HEK293 (cell line): Measurements from ENCODE around the gene TAF1A.

Experiments used
- CTCF ChIA-PET: fragments of 350-600 bp; formaldehyde crosslinking; extraction: SDS; loops from one replicate; lab custom pipeline; 2021; ENCODE audit warnings: antibody characterized with exemption; lab: Yijun Ruan, JAX
- POLR2A ChIA-PET: fragments of 300-600 bp; formaldehyde crosslinking; extraction: SDS; loops from one replicate; lab custom pipeline; 2020; ENCODE audit warnings: antibody characterized with exemption, inconsistent platforms; lab: Yijun Ruan, JAX
- H3K27ac ChIP-seq: fragments of 200-500 bp; sonication (Bioruptor generic); 2 replicates; pipeline ENCODE4 v1.5.1; 2014; ENCODE audit warnings: low read depth, low read length, control low read depth, inconsistent platforms; ENCODE audit errors: extremely low read depth
- H3K36me3 ChIP-seq, 2 experiments: fragments of 200-500 bp in 1 of 2; sonication (Bioruptor generic) in 1 of 2; 1 replicate in 1 of 2; 2 replicates in 1 of 2; pipeline ENCODE4 v1.5.1; 2014 to 2017; ENCODE audit warnings: inconsistent platforms in 2 of 2, low read length in 2 of 2; ENCODE audit not compliant: control insufficient read depth in 2 of 2, insufficient read depth in 1 of 2
- H3K4me1 ChIP-seq: fragments of 200-500 bp; sonication (Bioruptor generic); 2 replicates; pipeline ENCODE4 v1.5.1; 2014; ENCODE audit warnings: mild to moderate bottlenecking, low read length, inconsistent platforms; ENCODE audit not compliant: control insufficient read depth, insufficient read depth
- H3K4me3 ChIP-seq: 2 replicates; pipeline ENCODE4 v1.5.1; 2011; ENCODE audit warnings: low read depth, mild to moderate bottlenecking, control low read depth, low read length, moderate library complexity
- H3K9me3 ChIP-seq: fragments of 200-500 bp; sonication (Bioruptor generic); 2 replicates; pipeline ENCODE4 v1.5.1; 2014; ENCODE audit warnings: low read depth, low read length, inconsistent platforms; ENCODE audit not compliant: control insufficient read depth, insufficient read depth
- ATF2 ChIP-seq: fragments of 450-650 bp; formaldehyde crosslinking; IDR thresholded peaks from 2 replicates; pipeline ENCODE4 v1.5.1; 2016; ENCODE audit warnings: missing biosample characterization, missing genetic modification characterization, low read depth
- GFI1B ChIP-seq: fragments of 450-650 bp; formaldehyde crosslinking; IDR thresholded peaks from 2 replicates; pipeline ENCODE4 v1.5.1; 2016; ENCODE audit warnings: missing biosample characterization, missing genetic modification characterization
- MYNN ChIP-seq: fragments of 450-650 bp; formaldehyde crosslinking; IDR thresholded peaks from 2 replicates; pipeline ENCODE4 v1.5.1; 2016; ENCODE audit warnings: missing biosample characterization, missing genetic modification characterization, borderline replicate concordance
- REPIN1 ChIP-seq: fragments of 450-650 bp; formaldehyde crosslinking; IDR thresholded peaks from 2 replicates; pipeline ENCODE4 v1.5.1; 2017; ENCODE audit warnings: missing biosample characterization, missing genetic modification characterization, low read depth
- ZFHX2 ChIP-seq: fragments of 450-650 bp; formaldehyde crosslinking; conservative IDR thresholded peaks from 2 replicates; pipeline ENCODE4 v1.5.1; 2016; ENCODE audit warnings: missing biosample characterization, missing genetic modification characterization
- ZNF16 ChIP-seq: fragments of 450-650 bp; formaldehyde crosslinking; IDR thresholded peaks from 2 replicates; pipeline ENCODE4 v1.5.1; 2016; ENCODE audit warnings: low read depth, missing biosample characterization, missing genetic modification characterization
- ZNF211 ChIP-seq: fragments of 450-650 bp; formaldehyde crosslinking; IDR thresholded peaks from 2 replicates; pipeline ENCODE4 v1.5.1; 2016; ENCODE audit warnings: low read depth, missing biosample characterization, missing genetic modification characterization
- ZNF223 ChIP-seq: fragments of 450-650 bp; formaldehyde crosslinking; IDR thresholded peaks from 2 replicates; pipeline ENCODE4 v1.5.1; 2016; ENCODE audit warnings: missing biosample characterization, missing genetic modification characterization
- ZNF274 ChIP-seq, 2 experiments: fragments of 200-500 bp in 1 of 2; fragments of 450-650 bp in 1 of 2; sonication (Bioruptor generic) in 1 of 2; formaldehyde crosslinking in 1 of 2; IDR thresholded peaks; 2 replicates each; pipeline versions ENCODE4 v1.5.1 to v1.6.1; 2014 to 2016; ENCODE audit warnings: borderline replicate concordance in 1 of 2, inconsistent platforms in 1 of 2, low read length in 1 of 2, missing biosample characterization in 1 of 2, missing genetic modification characterization in 1 of 2
- ZNF324 ChIP-seq: fragments of 450-650 bp; formaldehyde crosslinking; IDR thresholded peaks from 2 replicates; pipeline ENCODE4 v1.5.1; 2016; ENCODE audit warnings: missing biosample characterization, missing genetic modification characterization
- ZNF391 ChIP-seq: fragments of 450-650 bp; formaldehyde crosslinking; IDR thresholded peaks from 2 replicates; pipeline ENCODE4 v1.5.1; 2016; ENCODE audit warnings: low read depth, missing biosample characterization, missing genetic modification characterization, borderline replicate concordance
- ZNF433 ChIP-seq: fragments of 450-650 bp; formaldehyde crosslinking; IDR thresholded peaks from 2 replicates; pipeline ENCODE4 v1.5.1; 2016; ENCODE audit warnings: missing biosample characterization, missing genetic modification characterization, low read depth
- ZNF501 ChIP-seq: fragments of 450-650 bp; formaldehyde crosslinking; IDR thresholded peaks from 2 replicates; pipeline ENCODE4 v1.5.1; 2016; ENCODE audit warnings: missing biosample characterization, missing genetic modification characterization
- ZNF510 ChIP-seq: fragments of 450-650 bp; formaldehyde crosslinking; IDR thresholded peaks from 2 replicates; pipeline ENCODE4 v1.5.1; 2018; ENCODE audit warnings: mild to moderate bottlenecking, missing genetic modification characterization, missing biosample characterization; ENCODE audit not compliant: insufficient replicate concordance
- ZNF560 ChIP-seq: fragments of 450-650 bp; formaldehyde crosslinking; IDR thresholded peaks from 2 replicates; pipeline ENCODE4 v1.5.1; 2017; ENCODE audit warnings: missing biosample characterization, missing genetic modification characterization, borderline replicate concordance
- ZNF600 ChIP-seq: fragments of 450-650 bp; formaldehyde crosslinking; IDR thresholded peaks from 2 replicates; pipeline ENCODE4 v1.5.1; 2016; ENCODE audit warnings: missing biosample characterization, missing genetic modification characterization
- ZSCAN30 ChIP-seq: fragments of 450-650 bp; IDR thresholded peaks from 2 replicates; pipeline ENCODE4 v1.5.1; 2018; ENCODE audit warnings: missing biosample characterization, mild to moderate bottlenecking, missing genetic modification characterization, moderate library complexity
- ZXDB ChIP-seq: fragments of 450-650 bp; formaldehyde crosslinking; IDR thresholded peaks from 2 replicates; pipeline ENCODE4 v1.5.1; 2016; ENCODE audit warnings: missing biosample characterization, missing genetic modification characterization
- TF ChIP-seq, protein P1 (sequence below): fragments of 450-650 bp; formaldehyde crosslinking; IDR thresholded peaks from 2 replicates; pipeline ENCODE4 v1.5.1; 2016; ENCODE audit warnings: missing biosample characterization, missing genetic modification characterization
- TF ChIP-seq, protein P2 (sequence below): fragments of 450-650 bp; formaldehyde crosslinking; IDR thresholded peaks from 2 replicates; pipeline ENCODE4 v1.5.1; 2017; ENCODE audit warnings: missing biosample characterization, missing genetic modification characterization

The TAF1A gene

DNA sequence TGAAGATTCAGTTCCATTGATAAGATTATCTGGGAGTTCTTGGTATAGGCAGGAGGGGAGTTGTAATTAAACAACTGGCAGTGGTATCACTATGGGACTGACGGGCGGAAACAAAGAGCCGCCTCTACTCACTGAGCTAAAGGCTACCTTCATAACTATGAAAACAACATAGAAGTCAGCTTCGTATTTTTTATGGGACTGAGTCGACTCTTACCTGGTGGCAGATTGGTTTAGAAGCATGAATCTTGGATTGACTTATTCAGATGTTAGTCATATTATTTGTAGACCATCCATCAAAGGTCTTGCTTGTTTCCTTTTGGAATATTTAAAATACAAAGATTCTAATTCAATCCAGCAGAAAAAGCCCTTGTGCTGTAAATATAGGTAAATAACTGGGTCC is 35.6 kb downstream of the TAF1A start:
- no peaks in the 10 kb centered on the region for H3K9me3 ChIP-seq
- ChIA-PET POLR2A (no interaction called here), CTCF (interaction anchor here (0.7 kb wide), 1 partner anchor 66 kb away, joined by 5 read pairs; no protein-coding TSS in a partner anchor)
- H3K4me3 ChIP-seq, result no peak overlapping the region
- H3K27ac ChIP-seq, result no peak overlapping the region
- H3K36me3 ChIP-seq, result peaks cover 0 to 21% of the 10 kb centered on the region in 2 experiments
- no peaks in the 10 kb centered on the region for H3K4me1 ChIP-seq
- TF ChIP-seq, protein P1, sequence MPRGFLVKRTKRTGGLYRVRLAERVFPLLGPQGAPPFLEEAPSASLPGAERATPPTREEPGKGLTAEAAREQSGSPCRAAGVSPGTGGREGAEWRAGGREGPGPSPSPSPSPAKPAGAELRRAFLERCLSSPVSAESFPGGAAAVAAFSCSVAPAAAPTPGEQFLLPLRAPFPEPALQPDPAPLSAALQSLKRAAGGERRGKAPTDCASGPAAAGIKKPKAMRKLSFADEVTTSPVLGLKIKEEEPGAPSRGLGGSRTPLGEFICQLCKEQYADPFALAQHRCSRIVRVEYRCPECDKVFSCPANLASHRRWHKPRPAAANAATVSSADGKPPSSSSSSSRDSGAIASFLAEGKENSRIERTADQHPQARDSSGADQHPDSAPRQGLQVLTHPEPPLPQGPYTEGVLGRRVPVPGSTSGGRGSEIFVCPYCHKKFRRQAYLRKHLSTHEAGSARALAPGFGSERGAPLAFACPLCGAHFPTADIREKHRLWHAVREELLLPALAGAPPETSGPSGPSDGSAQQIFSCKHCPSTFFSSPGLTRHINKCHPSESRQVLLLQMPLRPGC (tag by site-specific recombination), result no peak
- no peak for TF ChIP-seq ZNF560 (tag by site-specific recombination)
- no peak for TF ChIP-seq ZFHX2 (tag by site-specific recombination)
- TF ChIP-seq ZSCAN30 (tag by site-specific recombination), result no peak
- TF ChIP-seq ZNF211 (tag by site-specific recombination), result no peak
- TF ChIP-seq ZNF324 (tag by site-specific recombination), result no peak
- no peak for TF ChIP-seq ATF2 (tag by site-specific recombination)
- TF ChIP-seq MYNN (tag by site-specific recombination), result no peak
- no peak for TF ChIP-seq ZNF223 (tag by site-specific recombination)
- TF ChIP-seq, protein P2, sequence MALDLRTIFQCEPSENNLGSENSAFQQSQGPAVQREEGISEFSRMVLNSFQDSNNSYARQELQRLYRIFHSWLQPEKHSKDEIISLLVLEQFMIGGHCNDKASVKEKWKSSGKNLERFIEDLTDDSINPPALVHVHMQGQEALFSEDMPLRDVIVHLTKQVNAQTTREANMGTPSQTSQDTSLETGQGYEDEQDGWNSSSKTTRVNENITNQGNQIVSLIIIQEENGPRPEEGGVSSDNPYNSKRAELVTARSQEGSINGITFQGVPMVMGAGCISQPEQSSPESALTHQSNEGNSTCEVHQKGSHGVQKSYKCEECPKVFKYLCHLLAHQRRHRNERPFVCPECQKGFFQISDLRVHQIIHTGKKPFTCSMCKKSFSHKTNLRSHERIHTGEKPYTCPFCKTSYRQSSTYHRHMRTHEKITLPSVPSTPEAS, result no peak

GRCh38 chr1:222552882-222553281 is 36.9 kb downstream of the TAF1A start:
- no peaks in the 10 kb centered on the region for H3K9me3 ChIP-seq
- peaks cover 0 to 18% of the 10 kb centered on the region in 2 experiments; a peak in 2 of 3 replicates for H3K36me3 ChIP-seq
- H3K4me1 ChIP-seq, result no peaks in the 10 kb centered on the region
- no peak overlapping the region for H3K4me3 ChIP-seq
- no peak overlapping the region for H3K27ac ChIP-seq
- TF ChIP-seq ZNF600 (tag by site-specific recombination) (no peak), ZNF433 (tag by site-specific recombination) (no peak), ZNF391 (no peak), ZNF16 (tag by site-specific recombination) (no peak), ZNF274 (IDR thresholded peaks at IDR 0.05; ENCODE audit: low read length) (no peak), ZNF274 (tag by site-specific recombination; IDR thresholded peaks at IDR 0.05; ENCODE audit: borderline replicate concordance) (no peak), ZNF501 (tag by site-specific recombination) (no peak), REPIN1 (no peak), ZNF510 (tag by site-specific recombination) (no peak), ZXDB (tag by site-specific recombination) (no peak), GFI1B (no peak)
- TF ChIP-seq, all 188 proteins: peak for 0
- ChIA-PET POLR2A (no interaction called here), CTCF (no interaction called here)
